H1 (cell line): ENCODE results near the gene PIEZO1. TPM values are rescaled to one million over a fixed set of nuclear protein-coding genes. Genes with fewer than 3 reads are reported as not detected.

Source experiments
- JUN ChIP-seq: IDR thresholded peaks from 2 replicates; pipeline ENCODE4 v1.6.1; 2011; ENCODE audit warnings: low read depth, mild to moderate bottlenecking, improper control_type of control experiment, low read length
- KDM1A ChIP-seq: fragments of 200-600, 300-600 bp; sonication (generic); IDR thresholded peaks from 2 replicates; pipeline ENCODE4 v1.7.1; 2016; ENCODE audit warnings: mild to moderate bottlenecking, low read length, borderline replicate concordance
- SP4 ChIP-seq: IDR thresholded peaks from 2 replicates; pipeline ENCODE4 v1.6.1; 2012; ENCODE audit warnings: low read length, inconsistent platforms
- polyA plus RNA-seq, 7 experiments: library from polyadenylated mRNA; depleted of rRNA in 3 of 7; stranded (reverse) in 5 of 7; unstranded in 2 of 7; fragments of >200 nt in 5 of 7; fragments of 200-250 nt in 2 of 7; gene quantifications; 1 replicate in 5 of 7; 2 replicates in 1 of 7; 4 replicates in 1 of 7; pipeline versions ENCODE4 v1.2.1 to v1.2.3, GENCODE V29; 2011 to 2013; ENCODE audit warnings: missing spikeins in 2 of 7, mixed read lengths in 2 of 7
- total RNA-seq: library from RNA; stranded (reverse); fragmentation: NEBNext Ultra II Directional; extraction: Animal tissue kit (Norgen Biotek cat#: 25700); gene quantifications from 2 replicates; pipeline ENCODE4 v1.2.1, GENCODE V29; 2021
- TF ChIP-seq, protein P1 (sequence below): IDR thresholded peaks from 2 replicates; pipeline ENCODE4 v1.6.1; 2011; ENCODE audit warnings: low read depth, mild to moderate bottlenecking, low read length; ENCODE audit not compliant: insufficient read depth
- TF ChIP-seq, protein P2 (sequence below): IDR thresholded peaks from 2 replicates; pipeline ENCODE4 v1.6.1; 2011; ENCODE audit warnings: low read length, improper control_type of control experiment

The PIEZO1 gene
- total and polyA plus RNA-seq, 2 of the 8 experiments (the other 6 are each of a cell fraction or from before 2014, with no cell fraction given): 42.3 to 67.5 TPM

DNA sequence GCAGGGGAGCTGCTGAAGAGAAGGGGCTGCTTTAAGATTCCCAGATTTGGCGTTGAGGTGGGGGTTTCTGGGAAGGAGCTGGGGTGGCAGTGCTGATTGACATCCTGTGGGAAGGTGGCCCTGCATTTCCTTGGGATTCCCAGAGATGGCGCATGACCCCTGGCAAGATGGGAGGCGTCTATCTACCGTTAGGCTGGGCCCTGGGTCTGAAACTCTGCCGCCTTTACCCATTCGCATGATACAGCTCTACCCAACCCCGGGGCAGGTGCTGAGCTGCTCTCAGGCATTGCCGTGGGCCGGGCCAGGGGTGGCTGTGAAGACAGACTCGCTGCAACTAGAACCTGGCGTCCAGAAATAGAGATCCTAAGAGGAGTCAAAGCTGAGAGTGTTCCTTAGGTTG lies 112.2 kb downstream of the PIEZO1 start (continued):
- TF ChIP-seq, protein P1, sequence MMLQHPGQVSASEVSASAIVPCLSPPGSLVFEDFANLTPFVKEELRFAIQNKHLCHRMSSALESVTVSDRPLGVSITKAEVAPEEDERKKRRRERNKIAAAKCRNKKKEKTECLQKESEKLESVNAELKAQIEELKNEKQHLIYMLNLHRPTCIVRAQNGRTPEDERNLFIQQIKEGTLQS: no peak
- TF ChIP-seq, protein P2, sequence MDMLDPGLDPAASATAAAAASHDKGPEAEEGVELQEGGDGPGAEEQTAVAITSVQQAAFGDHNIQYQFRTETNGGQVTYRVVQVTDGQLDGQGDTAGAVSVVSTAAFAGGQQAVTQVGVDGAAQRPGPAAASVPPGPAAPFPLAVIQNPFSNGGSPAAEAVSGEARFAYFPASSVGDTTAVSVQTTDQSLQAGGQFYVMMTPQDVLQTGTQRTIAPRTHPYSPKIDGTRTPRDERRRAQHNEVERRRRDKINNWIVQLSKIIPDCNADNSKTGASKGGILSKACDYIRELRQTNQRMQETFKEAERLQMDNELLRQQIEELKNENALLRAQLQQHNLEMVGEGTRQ: no peak
- TF ChIP-seq KDM1A: no peak
- TF ChIP-seq SP4: no peak
- no peak for TF ChIP-seq JUN
